HEK293 (cell line): ENCODE results near the gene FA2H.
A peak's percentile ranks its signal among the peaks of the same experiment; 100 is the strongest.

ENCODE experiments used
- CTCF ChIA-PET: fragments of 350-600 bp; formaldehyde crosslinking; extraction: SDS; loops from one replicate; lab custom pipeline; 2021; ENCODE audit warnings: antibody characterized with exemption; lab: Yijun Ruan, JAX
- POLR2A ChIA-PET: fragments of 300-600 bp; formaldehyde crosslinking; extraction: SDS; loops from one replicate; lab custom pipeline; 2020; ENCODE audit warnings: antibody characterized with exemption, inconsistent platforms; lab: Yijun Ruan, JAX
- H3K27ac ChIP-seq: fragments of 200-500 bp; sonication (Bioruptor generic); 2 replicates; pipeline ENCODE4 v1.5.1; 2014; ENCODE audit warnings: low read depth, low read length, control low read depth, inconsistent platforms; ENCODE audit errors: extremely low read depth
- H3K36me3 ChIP-seq, 2 experiments: fragments of 200-500 bp in 1 of 2; sonication (Bioruptor generic) in 1 of 2; 1 replicate in 1 of 2; 2 replicates in 1 of 2; pipeline ENCODE4 v1.5.1; 2014 to 2017; ENCODE audit warnings: inconsistent platforms in 2 of 2, low read length in 2 of 2; ENCODE audit not compliant: control insufficient read depth in 2 of 2, insufficient read depth in 1 of 2
- H3K4me1 ChIP-seq: fragments of 200-500 bp; sonication (Bioruptor generic); 2 replicates; pipeline ENCODE4 v1.5.1; 2014; ENCODE audit warnings: mild to moderate bottlenecking, low read length, inconsistent platforms; ENCODE audit not compliant: control insufficient read depth, insufficient read depth
- H3K4me3 ChIP-seq: 2 replicates; pipeline ENCODE4 v1.5.1; 2011; ENCODE audit warnings: low read depth, mild to moderate bottlenecking, control low read depth, low read length, moderate library complexity
- H3K9me3 ChIP-seq: fragments of 200-500 bp; sonication (Bioruptor generic); 2 replicates; pipeline ENCODE4 v1.5.1; 2014; ENCODE audit warnings: low read depth, low read length, inconsistent platforms; ENCODE audit not compliant: control insufficient read depth, insufficient read depth
- CTCF ChIP-seq: fragments of 450-650 bp; formaldehyde crosslinking; IDR thresholded peaks from 2 replicates; pipeline ENCODE4 v1.5.1; 2016; ENCODE audit warnings: missing biosample characterization, missing genetic modification characterization
- EGR2 ChIP-seq: fragments of 450-650 bp; formaldehyde crosslinking; IDR thresholded peaks from 2 replicates; pipeline ENCODE4 v1.5.1; 2016; ENCODE audit warnings: low read depth, missing biosample characterization, missing genetic modification characterization
- GLIS1 ChIP-seq: fragments of 450-650 bp; formaldehyde crosslinking; IDR thresholded peaks from 2 replicates; pipeline ENCODE4 v1.5.1; 2016; ENCODE audit warnings: missing biosample characterization, missing genetic modification characterization
- INSM2 ChIP-seq: fragments of 450-650 bp; formaldehyde crosslinking; IDR thresholded peaks from 2 replicates; pipeline ENCODE4 v1.5.1; 2016; ENCODE audit warnings: missing biosample characterization, missing genetic modification characterization
- PRDM1 ChIP-seq: fragments of 450-650 bp; formaldehyde crosslinking; IDR thresholded peaks from 2 replicates; pipeline ENCODE4; 2016; ENCODE audit warnings: missing biosample characterization, missing genetic modification characterization
- ZBTB1 ChIP-seq: fragments of 450-650 bp; formaldehyde crosslinking; IDR thresholded peaks from 2 replicates; pipeline ENCODE4 v1.5.1; 2016; ENCODE audit warnings: missing biosample characterization, missing genetic modification characterization
- ZFHX2 ChIP-seq: fragments of 450-650 bp; formaldehyde crosslinking; conservative IDR thresholded peaks from 2 replicates; pipeline ENCODE4 v1.5.1; 2016; ENCODE audit warnings: missing biosample characterization, missing genetic modification characterization
- ZNF140 ChIP-seq: fragments of 450-650 bp; formaldehyde crosslinking; IDR thresholded peaks from 2 replicates; pipeline ENCODE4 v1.5.1; 2016; ENCODE audit warnings: missing biosample characterization, missing genetic modification characterization
- ZNF169 ChIP-seq: fragments of 450-650 bp; formaldehyde crosslinking; IDR thresholded peaks from 2 replicates; pipeline ENCODE4 v1.5.1; 2016; ENCODE audit warnings: missing biosample characterization, missing genetic modification characterization
- ZNF19 ChIP-seq: fragments of 450-650 bp; formaldehyde crosslinking; IDR thresholded peaks from 2 replicates; pipeline ENCODE4; 2016; ENCODE audit warnings: missing biosample characterization, missing genetic modification characterization, low read depth
- ZNF221 ChIP-seq: fragments of 450-650 bp; formaldehyde crosslinking; IDR thresholded peaks from 2 replicates; pipeline ENCODE4 v1.5.1; 2017; ENCODE audit warnings: missing biosample characterization, missing genetic modification characterization, borderline replicate concordance
- ZNF274 ChIP-seq, 2 experiments: fragments of 200-500 bp in 1 of 2; fragments of 450-650 bp in 1 of 2; sonication (Bioruptor generic) in 1 of 2; formaldehyde crosslinking in 1 of 2; IDR thresholded peaks; 2 replicates each; pipeline versions ENCODE4 v1.5.1 to v1.6.1; 2014 to 2016; ENCODE audit warnings: borderline replicate concordance in 1 of 2, inconsistent platforms in 1 of 2, low read length in 1 of 2, missing biosample characterization in 1 of 2, missing genetic modification characterization in 1 of 2
- ZNF302 ChIP-seq: fragments of 450-650 bp; formaldehyde crosslinking; IDR thresholded peaks from 2 replicates; pipeline ENCODE4 v1.5.1; 2016; ENCODE audit warnings: missing biosample characterization, missing genetic modification characterization, low read depth
- ZNF335 ChIP-seq: fragments of 450-650 bp; formaldehyde crosslinking; conservative IDR thresholded peaks from 2 replicates; pipeline ENCODE4 v1.5.1; 2016; ENCODE audit warnings: missing biosample characterization, missing genetic modification characterization
- ZNF341 ChIP-seq: fragments of 450-650 bp; formaldehyde crosslinking; IDR thresholded peaks from 2 replicates; pipeline ENCODE4; 2016; ENCODE audit warnings: low read depth, missing biosample characterization, missing genetic modification characterization
- ZNF404 ChIP-seq: fragments of 450-650 bp; formaldehyde crosslinking; IDR thresholded peaks from 2 replicates; pipeline ENCODE4 v1.5.1; 2017; ENCODE audit warnings: missing biosample characterization, missing genetic modification characterization
- ZNF555 ChIP-seq: fragments of 450-650 bp; formaldehyde crosslinking; conservative IDR thresholded peaks from 2 replicates; pipeline ENCODE4 v1.5.1; 2017; ENCODE audit warnings: missing biosample characterization, mild to moderate bottlenecking, missing genetic modification characterization, inconsistent platforms
- ZNF560 ChIP-seq: fragments of 450-650 bp; formaldehyde crosslinking; IDR thresholded peaks from 2 replicates; pipeline ENCODE4 v1.5.1; 2017; ENCODE audit warnings: missing biosample characterization, missing genetic modification characterization, borderline replicate concordance
- ZNF658 ChIP-seq: fragments of 450-650 bp; formaldehyde crosslinking; IDR thresholded peaks from 2 replicates; pipeline ENCODE4; 2016; ENCODE audit warnings: missing biosample characterization, missing genetic modification characterization
- ZNF768 ChIP-seq: fragments of 450-650 bp; formaldehyde crosslinking; IDR thresholded peaks from 2 replicates; pipeline ENCODE4 v1.5.1; 2018; ENCODE audit warnings: missing biosample characterization, mild to moderate bottlenecking, missing genetic modification characterization
- ZNF785 ChIP-seq: fragments of 450-650 bp; formaldehyde crosslinking; IDR thresholded peaks from 2 replicates; pipeline ENCODE4 v1.5.1; 2016; ENCODE audit warnings: missing biosample characterization, missing genetic modification characterization
- ZNF837 ChIP-seq: fragments of 450-650 bp; formaldehyde crosslinking; IDR thresholded peaks from 2 replicates; pipeline ENCODE4 v1.5.1; 2016; ENCODE audit warnings: missing biosample characterization, missing genetic modification characterization

FA2H gene

GRCh38 chr16:74757349-74757748 is 17.3 kb downstream of the FA2H start:
- Histone ChIP-seq H3K27ac (no peak overlapping the region), H3K9me3 (no peaks in the 10 kb centered on the region), H3K4me1 (no peaks in the 10 kb centered on the region), H3K36me3 (no peaks in the 10 kb centered on the region), H3K4me3 (no peak overlapping the region)
- TF ChIP-seq ZNF140, result no peak
- no peak for TF ChIP-seq ZNF341 (tag by site-specific recombination)
- TF ChIP-seq ZNF785, result no peak
- no peak for TF ChIP-seq ZNF274 (IDR thresholded peaks at IDR 0.05; ENCODE audit: low read length)
- TF ChIP-seq ZNF274 (tag by site-specific recombination; IDR thresholded peaks at IDR 0.05; ENCODE audit: borderline replicate concordance), result no peak
- TF ChIP-seq ZNF221 (tag by site-specific recombination), result no peak
- TF ChIP-seq ZBTB1, result no peak
- ChIA-PET POLR2A (no interaction called here), CTCF (interaction anchor here (0.6 to 1.1 kb wide), 5 partner anchors 16 to 442 kb away, joined by 3 to 5 read pairs (median 3); no protein-coding TSS in a partner anchor)

- ChIA-PET POLR2A (no interaction called here), CTCF (no interaction called here)
- H3K27ac ChIP-seq, result no peak overlapping the region
- no peaks in the 10 kb centered on the region for H3K4me1 ChIP-seq
- TF ChIP-seq PRDM1 (tag by site-specific recombination) (no peak), CTCF (tag by site-specific recombination) (no peak), GLIS1 (tag by site-specific recombination) (no peak), INSM2 (no peak), ZNF335 (no peak), ZNF302 (no peak), EGR2 (tag by site-specific recombination) (no peak), ZBTB1 (no peak), ZNF555 (no peak), ZNF19 (tag by site-specific recombination) (no peak), ZFHX2 (tag by site-specific recombination) (no peak), ZNF658 (tag by site-specific recombination) (no peak), ZNF169 (tag by site-specific recombination) (no peak), ZNF837 (tag by site-specific recombination) (no peak)
- no peak overlapping the region for H3K4me3 ChIP-seq
- H3K9me3 ChIP-seq, result no peaks in the 10 kb centered on the region
- H3K36me3 ChIP-seq, result no peaks in the 10 kb centered on the region
Observed at GRCh38 chr16:74756203-74756602, 18.4 kb downstream of the FA2H start.

- H3K4me3 ChIP-seq, result no peak overlapping the region
- H3K4me1 ChIP-seq, result no peaks in the 10 kb centered on the region
- CTCF ChIA-PET, result interaction anchor here (0.8 kb wide), 1 partner anchor 9 kb away, joined by 3 read pairs; no protein-coding TSS in a partner anchor
- POLR2A ChIA-PET, result no interaction called here
- no peaks in the 10 kb centered on the region for H3K9me3 ChIP-seq
- TF ChIP-seq ZNF404 (no peak), ZNF768 (tag by site-specific recombination) (0 out of 2 replicates have a peak, but pooled peaks have one; percentile 30), ZNF302 (no peak), INSM2 (no peak), ZNF560 (no peak)
- no peaks in the 10 kb centered on the region for H3K36me3 ChIP-seq
- H3K27ac ChIP-seq, result no peak overlapping the region
Observed at GRCh38 chr16:74753180-74753579, 21.4 kb downstream of the FA2H start.
